IPS-15b (cell line): ENCODE measurements around the gene ADAM23.

Experiments used
- H3K27me3 ChIP-seq: one replicate; pipeline ENCODE4 v1.6.1; 2013; ENCODE audit warnings: low read length; ENCODE audit not compliant: control insufficient read depth, insufficient read depth
- H3K36me3 ChIP-seq: one replicate; pipeline ENCODE4 v1.6.1; 2013; ENCODE audit warnings: low read length; ENCODE audit not compliant: control insufficient read depth, insufficient read depth
- H3K4me1 ChIP-seq: one replicate; pipeline ENCODE4 v1.6.1; 2013; ENCODE audit warnings: mild to moderate bottlenecking, low read length; ENCODE audit not compliant: control insufficient read depth, insufficient read depth
- H3K4me3 ChIP-seq: one replicate; pipeline ENCODE4 v1.5.1; 2013; ENCODE audit warnings: low read depth, low read length
- H3K9ac ChIP-seq: one replicate; pipeline ENCODE4 v1.6.1; 2013; ENCODE audit warnings: low read depth, mild to moderate bottlenecking, low read length
- H3K9me3 ChIP-seq: one replicate; pipeline ENCODE4 v1.6.1; 2013; ENCODE audit warnings: mild to moderate bottlenecking, low read length; ENCODE audit not compliant: control insufficient read depth, insufficient read depth

The ADAM23 gene

DNA sequence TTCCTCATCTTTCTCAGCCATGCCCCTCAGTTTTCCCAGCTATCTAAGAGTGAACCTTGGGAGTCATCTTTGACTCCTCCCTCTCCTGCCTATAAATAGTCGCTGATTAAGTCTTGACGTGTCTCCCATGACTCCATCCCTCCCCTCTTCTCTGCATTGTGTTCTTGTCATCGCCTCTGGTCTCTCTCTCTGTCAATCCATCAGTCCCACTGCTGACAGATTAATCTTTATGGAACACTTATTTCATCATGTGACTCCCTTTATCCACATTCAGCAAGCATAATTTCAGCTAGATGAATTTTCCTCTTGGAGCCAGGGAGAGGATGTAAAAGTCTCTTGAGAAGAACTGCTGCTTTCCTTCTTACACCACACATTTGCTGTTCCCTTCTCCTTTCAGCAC lies 9.4 kb downstream of the ADAM23 start:
- Histone ChIP-seq H3K9ac (no peak overlapping the region), H3K4me1 (peaks cover under 1% of the 10 kb centered on the region), H3K4me3 (no peak overlapping the region), H3K27me3 (no peaks in the 10 kb centered on the region), H3K9me3 (no peaks in the 10 kb centered on the region), H3K36me3 (no peaks in the 10 kb centered on the region)

DNA sequence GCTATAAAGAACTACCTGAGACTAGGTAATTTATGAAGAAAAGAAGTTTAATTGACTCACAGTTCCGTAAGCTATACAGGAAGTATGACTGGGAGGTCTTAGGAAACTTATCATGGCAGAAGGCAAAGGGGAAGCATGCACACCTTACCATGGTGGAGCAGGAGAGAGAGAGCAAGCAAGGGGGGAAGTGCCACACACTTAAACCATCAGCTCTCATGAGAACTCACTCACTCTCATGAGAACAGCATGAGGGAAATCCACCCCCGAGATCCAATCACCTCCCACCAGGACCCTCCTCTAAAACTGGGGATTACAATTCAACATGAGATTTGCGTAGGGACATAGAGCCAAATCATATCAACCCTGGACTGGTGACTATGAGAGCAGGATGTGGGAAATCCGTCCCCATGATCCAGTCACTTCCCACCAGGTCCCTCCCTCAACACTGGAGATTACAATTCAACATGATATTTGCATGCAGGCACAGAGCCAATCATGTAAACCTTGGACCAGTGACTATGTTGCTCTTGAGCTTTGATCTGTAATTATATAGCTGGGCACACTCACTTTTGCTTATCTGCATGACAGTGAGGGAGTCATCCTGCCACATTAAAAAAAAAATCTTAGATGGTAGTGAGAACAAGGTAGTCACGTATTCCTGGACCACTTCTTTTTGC lies 12.9 kb downstream of the ADAM23 start:
- peaks cover under 1% of the 10 kb centered on the region for H3K4me1 ChIP-seq
- no peaks in the 10 kb centered on the region for H3K36me3 ChIP-seq
- H3K9ac ChIP-seq = no peak overlapping the region
- H3K27me3 ChIP-seq = no peaks in the 10 kb centered on the region
- no peaks in the 10 kb centered on the region for H3K9me3 ChIP-seq
- no peak overlapping the region for H3K4me3 ChIP-seq

DNA sequence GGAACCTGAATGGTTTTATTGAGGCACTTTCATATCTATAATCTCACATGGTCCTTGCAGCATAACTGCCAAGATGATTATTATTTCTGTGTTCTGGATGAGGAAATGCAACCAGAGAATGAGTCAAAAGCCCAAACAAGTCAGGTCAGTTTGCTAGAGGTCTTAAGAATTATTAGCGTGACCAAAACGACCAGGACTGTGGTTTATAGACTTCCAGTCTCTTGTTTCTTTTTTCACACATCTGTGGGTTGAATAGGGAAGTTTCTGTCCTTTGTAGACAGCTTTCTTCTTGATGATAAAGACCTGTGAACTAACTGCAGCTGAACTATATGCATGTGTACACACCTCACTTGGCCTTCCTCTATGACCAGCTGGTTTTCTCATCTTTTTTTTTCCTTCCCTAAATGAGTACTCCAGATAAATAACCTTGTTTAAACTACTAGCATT lies 13.9 kb downstream of the ADAM23 start:
- H3K9ac ChIP-seq = no peak overlapping the region
- H3K9me3 ChIP-seq = no peaks in the 10 kb centered on the region
- H3K4me1 ChIP-seq = peaks cover 8% of the 10 kb centered on the region
- no peak overlapping the region for H3K4me3 ChIP-seq
- H3K36me3 ChIP-seq = no peaks in the 10 kb centered on the region
- H3K27me3 ChIP-seq = no peaks in the 10 kb centered on the region

DNA sequence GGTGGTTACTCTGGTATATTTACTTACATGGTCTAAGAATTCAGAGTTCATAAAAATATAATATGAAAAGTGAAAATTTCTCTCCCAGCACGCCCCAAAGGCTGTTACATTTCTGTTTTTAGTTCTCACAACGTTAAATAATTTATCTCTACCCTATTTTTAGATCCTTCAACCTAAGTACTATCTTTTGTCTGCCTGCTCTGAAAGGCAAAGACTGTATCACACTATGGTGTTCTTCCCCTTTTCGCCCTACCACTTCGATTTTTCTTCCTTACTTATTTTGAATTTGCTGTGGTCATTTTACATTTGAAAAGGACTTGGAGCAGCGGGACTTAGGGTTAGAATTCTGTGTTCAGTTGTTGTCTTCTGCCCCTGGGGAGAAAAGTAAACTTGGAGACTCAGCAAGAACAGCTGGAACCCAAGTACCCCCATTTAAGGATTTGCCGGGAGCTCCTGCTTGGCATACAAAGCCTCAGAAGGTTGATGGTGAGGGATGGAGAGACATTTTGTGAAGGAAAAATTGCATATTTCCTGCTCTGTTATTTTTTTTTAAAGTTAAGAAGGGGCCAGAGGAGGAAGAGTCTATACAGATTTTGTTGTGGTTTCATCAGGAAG lies 19.0 kb downstream of the ADAM23 start:
- Histone ChIP-seq H3K4me3 (no peak overlapping the region), H3K36me3 (peaks cover 2% of the 10 kb centered on the region), H3K9ac (no peak overlapping the region), H3K4me1 (peaks cover 8% of the 10 kb centered on the region), H3K27me3 (no peaks in the 10 kb centered on the region), H3K9me3 (peaks cover 5% of the 10 kb centered on the region)

DNA sequence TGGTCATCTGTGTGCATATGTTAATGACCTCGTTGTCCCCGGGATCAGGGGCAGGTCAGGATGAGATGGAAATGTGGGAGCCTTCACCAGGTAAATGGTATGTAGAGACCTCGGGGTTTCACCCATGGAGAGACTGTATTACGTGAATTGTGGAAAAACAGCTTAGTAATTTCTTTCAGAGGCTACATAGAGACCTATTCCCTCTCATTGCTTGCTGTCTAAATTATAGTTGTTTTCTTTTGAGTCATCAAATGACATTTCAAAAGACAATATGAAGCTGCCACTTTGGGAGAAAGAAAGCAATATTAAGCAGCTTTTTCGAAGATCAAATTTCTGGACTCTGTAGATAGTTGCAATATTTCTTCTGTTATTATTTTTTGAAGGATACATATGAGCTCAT lies 20.4 kb downstream of the ADAM23 start:
- Histone ChIP-seq H3K36me3 (peaks cover 4% of the 10 kb centered on the region), H3K4me3 (no peak overlapping the region)

DNA sequence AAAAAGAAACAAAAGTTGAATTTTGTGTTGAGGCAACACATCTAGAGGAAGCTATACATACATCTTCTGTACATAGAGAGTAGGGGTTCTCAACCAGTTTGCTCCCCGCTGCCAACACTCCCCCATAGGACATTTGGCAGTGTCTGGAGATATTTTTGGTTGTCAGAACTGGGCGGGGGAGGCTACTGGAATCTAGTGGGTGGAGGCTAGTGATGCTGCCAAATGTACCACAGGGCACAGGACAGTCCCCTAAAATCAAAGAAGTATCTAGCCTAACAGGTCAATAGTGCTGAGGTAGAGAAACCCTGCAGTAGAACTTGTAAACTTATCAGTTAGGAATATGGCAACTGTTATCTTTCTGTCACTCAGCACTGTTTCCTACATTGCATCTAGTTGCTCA lies 21.3 kb downstream of the ADAM23 start:
- Histone ChIP-seq H3K4me3 (no peak overlapping the region), H3K4me1 (peaks cover 8% of the 10 kb centered on the region), H3K27me3 (no peaks in the 10 kb centered on the region), H3K9ac (no peak overlapping the region), H3K36me3 (peaks cover 4% of the 10 kb centered on the region), H3K9me3 (peaks cover 5% of the 10 kb centered on the region)

More for the DNA sequence above, 20.4 kb downstream of the ADAM23 start:
- Histone ChIP-seq H3K27me3 (no peaks in the 10 kb centered on the region), H3K9ac (no peak overlapping the region), H3K9me3 (peaks cover 5% of the 10 kb centered on the region), H3K4me1 (peaks cover 8% of the 10 kb centered on the region)

DNA sequence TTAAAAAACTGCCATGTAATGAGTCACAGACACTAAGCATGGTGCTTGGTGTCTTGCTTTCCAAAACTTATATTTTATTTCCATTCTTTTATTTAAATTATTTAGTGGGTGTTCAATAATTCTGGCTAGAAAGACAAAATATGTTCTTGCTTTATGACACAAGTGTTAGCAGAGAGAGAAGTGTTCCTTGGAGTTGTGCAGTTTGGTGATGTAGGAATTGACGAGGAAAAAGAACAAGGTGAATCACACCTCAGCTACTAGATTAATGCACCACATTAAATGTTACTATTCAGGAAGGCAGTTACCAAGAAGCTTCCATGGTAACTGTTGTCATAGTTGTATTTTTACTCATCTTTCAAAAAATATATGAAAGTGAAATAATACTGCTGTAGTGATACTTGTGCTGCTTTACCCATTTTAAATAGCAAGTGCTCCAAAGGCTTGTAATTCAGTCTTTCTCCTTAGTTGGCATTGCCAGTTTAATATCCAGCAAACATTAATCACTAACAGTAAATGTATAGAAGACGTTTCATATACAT lies 28.3 kb downstream of the ADAM23 start:
- no peaks in the 10 kb centered on the region for H3K27me3 ChIP-seq
- peaks cover 2% of the 10 kb centered on the region for H3K36me3 ChIP-seq
- H3K4me1 ChIP-seq = no peaks in the 10 kb centered on the region
- H3K9me3 ChIP-seq = no peaks in the 10 kb centered on the region
- no peak overlapping the region for H3K4me3 ChIP-seq
- no peak overlapping the region for H3K9ac ChIP-seq

DNA sequence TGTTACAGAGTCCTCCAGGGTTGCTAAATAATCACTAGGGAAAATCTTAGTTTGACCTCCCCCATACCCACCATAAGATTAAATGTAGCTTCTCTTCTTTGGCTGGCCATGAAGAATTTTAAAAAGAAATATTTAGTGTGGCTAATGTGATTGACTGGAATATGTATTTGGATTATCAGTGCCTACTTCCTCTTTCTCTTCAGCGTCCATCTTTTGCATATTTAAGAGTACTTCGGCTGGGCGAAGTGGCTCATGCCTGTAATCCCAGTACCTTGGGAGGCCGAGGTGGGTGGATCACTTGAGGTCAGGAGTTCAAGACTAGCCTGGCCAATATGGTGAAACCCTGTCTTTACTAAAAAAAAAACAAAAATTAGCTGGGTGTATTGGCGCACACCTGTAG lies 28.8 kb downstream of the ADAM23 start:
- Histone ChIP-seq H3K9ac (no peak overlapping the region), H3K4me1 (no peaks in the 10 kb centered on the region), H3K27me3 (no peaks in the 10 kb centered on the region), H3K4me3 (no peak overlapping the region), H3K36me3 (peaks cover 2% of the 10 kb centered on the region), H3K9me3 (no peaks in the 10 kb centered on the region)

DNA sequence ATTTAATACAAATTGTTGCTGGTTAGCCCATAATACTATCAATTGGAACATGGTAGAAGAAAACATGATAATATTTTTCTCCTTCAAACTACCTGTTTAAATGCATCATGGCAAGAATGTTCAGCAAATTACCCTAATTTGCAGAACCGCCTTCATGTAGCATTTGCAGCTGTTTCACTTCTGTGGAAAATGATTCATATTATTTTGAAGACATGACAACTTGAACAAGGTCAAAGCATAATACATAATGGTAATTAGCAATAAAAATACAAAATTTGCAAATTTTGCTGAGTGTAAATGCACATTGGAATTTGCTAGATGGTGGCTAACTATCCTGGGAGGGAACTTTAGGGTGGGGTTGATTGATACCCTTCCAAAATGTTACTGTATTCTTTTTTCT lies 30.8 kb downstream of the ADAM23 start:
- H3K4me3 ChIP-seq = no peak overlapping the region
- H3K9me3 ChIP-seq = no peaks in the 10 kb centered on the region
- H3K27me3 ChIP-seq = no peaks in the 10 kb centered on the region
- H3K4me1 ChIP-seq = no peaks in the 10 kb centered on the region
- no peak overlapping the region for H3K9ac ChIP-seq
- H3K36me3 ChIP-seq = no peaks in the 10 kb centered on the region

DNA sequence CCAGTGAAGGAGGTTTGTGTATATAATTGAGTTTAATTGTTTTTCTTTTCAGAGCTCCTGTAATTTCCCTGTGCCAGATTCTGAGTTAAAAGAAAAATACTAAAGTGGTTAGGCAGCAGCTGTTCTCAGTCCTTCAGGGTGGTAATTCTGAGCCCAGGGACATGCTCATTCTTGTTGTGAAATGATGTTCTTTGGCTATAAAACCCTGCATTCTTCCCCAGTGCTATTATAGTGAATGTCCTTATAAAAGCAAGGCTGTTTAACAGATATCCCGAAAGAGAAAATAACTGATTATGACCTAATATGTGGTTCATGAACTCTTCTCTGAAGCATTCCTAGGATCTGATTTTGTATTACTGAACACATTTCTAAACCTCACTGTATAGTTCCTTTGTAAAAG lies 34.0 kb downstream of the ADAM23 start:
- Histone ChIP-seq H3K9me3 (no peaks in the 10 kb centered on the region), H3K36me3 (no peaks in the 10 kb centered on the region), H3K9ac (no peak overlapping the region), H3K4me1 (peaks cover 3% of the 10 kb centered on the region), H3K4me3 (no peak overlapping the region), H3K27me3 (no peaks in the 10 kb centered on the region)

DNA sequence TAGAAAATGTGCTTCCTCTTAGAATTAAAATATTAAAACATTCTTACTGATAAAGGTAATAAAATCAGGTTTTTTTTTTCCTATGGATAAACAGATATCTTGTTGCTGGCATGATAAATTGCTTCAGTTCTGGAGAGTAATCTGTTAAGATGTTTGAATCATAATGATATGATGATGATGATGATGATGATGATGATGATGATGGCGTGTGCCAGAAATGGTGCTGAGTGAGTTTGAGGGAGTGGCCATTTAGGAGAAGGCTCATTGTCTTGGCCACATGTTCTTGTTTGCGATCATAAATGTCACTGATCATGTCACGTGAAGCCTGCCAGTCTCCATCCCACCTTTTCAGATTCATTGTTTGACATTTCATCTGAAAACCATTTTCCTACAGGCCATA lies 35.0 kb downstream of the ADAM23 start:
- Histone ChIP-seq H3K4me3 (no peak overlapping the region), H3K9me3 (no peaks in the 10 kb centered on the region), H3K9ac (no peak overlapping the region), H3K27me3 (no peaks in the 10 kb centered on the region), H3K36me3 (no peaks in the 10 kb centered on the region), H3K4me1 (peaks cover 5% of the 10 kb centered on the region)

DNA sequence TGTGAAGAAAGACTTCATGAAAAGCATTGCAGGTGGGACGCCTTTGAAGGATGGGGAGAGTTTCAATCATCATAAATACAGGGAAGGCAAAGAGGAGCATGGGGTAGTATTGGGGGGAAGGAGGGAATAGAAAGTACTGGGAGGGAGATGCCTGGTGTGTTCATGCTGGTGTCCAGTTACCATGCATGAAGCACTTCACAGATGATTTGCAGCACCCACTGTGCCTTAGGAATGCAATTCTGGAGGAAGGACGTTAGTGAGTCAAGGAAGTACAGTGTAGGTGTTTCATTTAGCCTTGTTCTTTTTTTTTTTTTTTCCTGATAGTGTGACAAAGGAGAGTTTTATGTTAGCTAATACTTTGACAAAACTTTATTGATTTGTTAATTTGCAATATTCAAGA lies 36.8 kb downstream of the ADAM23 start:
- no peaks in the 10 kb centered on the region for H3K27me3 ChIP-seq
- H3K9me3 ChIP-seq = no peaks in the 10 kb centered on the region

More for the DNA sequence above, 36.8 kb downstream of the ADAM23 start:
- Histone ChIP-seq H3K9ac (no peak overlapping the region), H3K36me3 (no peaks in the 10 kb centered on the region), H3K4me3 (no peak overlapping the region), H3K4me1 (peaks cover 5% of the 10 kb centered on the region)
